Mesenchymal stem cell (in vitro differentiated cells and primary cell): Measurements from ENCODE around the gene FMN2.

ENCODE experiments used
- DNase-seq: peaks from one replicate; pipeline ENCODE4 v3.0.0-alpha.2; 2013
- H2AFZ ChIP-seq: one replicate; pipeline ENCODE4 v1.6.1; 2013; ENCODE audit warnings: low read depth, mild to moderate bottlenecking, control low read depth, inconsistent platforms, low read length, moderate library complexity
- H2AK5ac ChIP-seq: 2 replicates; pipeline ENCODE4 v1.6.1; 2013; ENCODE audit warnings: low read length, moderate library complexity, mild to moderate bottlenecking, inconsistent platforms; ENCODE audit not compliant: severe bottlenecking
- H2BK120ac ChIP-seq: one replicate; pipeline ENCODE4 v1.6.1; 2013; ENCODE audit warnings: low read depth, mild to moderate bottlenecking, inconsistent platforms, low read length, moderate library complexity
- H2BK12ac ChIP-seq, 2 experiments: one replicate each; pipeline ENCODE4 v1.6.1; 2013; ENCODE audit warnings: inconsistent platforms in 2 of 2, low read length in 2 of 2, mild to moderate bottlenecking in 2 of 2, moderate library complexity in 2 of 2, control low read depth in 1 of 2
- H2BK15ac ChIP-seq: one replicate; pipeline ENCODE4 v1.6.1; 2013; ENCODE audit warnings: mild to moderate bottlenecking, low read depth, inconsistent platforms; ENCODE audit not compliant: poor library complexity, severe bottlenecking
- H2BK5ac ChIP-seq: 2 replicates; pipeline ENCODE4 v1.6.1; 2013; ENCODE audit warnings: low read depth, mild to moderate bottlenecking, low read length, control low read depth, inconsistent platforms; ENCODE audit not compliant: poor library complexity, severe bottlenecking
- H3K14ac ChIP-seq, 2 experiments: one replicate each; pipeline ENCODE4 v1.6.1; 2013; ENCODE audit warnings: inconsistent platforms in 2 of 2, low read length in 2 of 2, control low read depth in 1 of 2, mild to moderate bottlenecking in 1 of 2, moderate library complexity in 1 of 2
- H3K18ac ChIP-seq, 2 experiments: one replicate each; pipeline ENCODE4 v1.6.1; 2013; ENCODE audit warnings: inconsistent platforms in 2 of 2, low read length in 2 of 2, control low read depth in 1 of 2, low read depth in 1 of 2, mild to moderate bottlenecking in 1 of 2
- H3K23ac ChIP-seq, 2 experiments: one replicate each; pipeline ENCODE4 v1.6.1; 2013; ENCODE audit warnings: inconsistent platforms in 2 of 2, low read length in 2 of 2, mild to moderate bottlenecking in 2 of 2, moderate library complexity in 2 of 2, control low read depth in 1 of 2
- H3K27ac ChIP-seq: 2 replicates; pipeline ENCODE4 v1.5.1; 2013; ENCODE audit warnings: mild to moderate bottlenecking, moderate library complexity, low read length, control low read depth, inconsistent platforms; ENCODE audit not compliant: poor library complexity, severe bottlenecking
- H3K27me3 ChIP-seq, 2 experiments: 2 replicates each; pipeline versions ENCODE4 v1.6.1 to v1.7.0; 2013; ENCODE audit warnings: low read length in 2 of 2, mild to moderate bottlenecking in 2 of 2, moderate library complexity in 2 of 2, control low read depth in 1 of 2, inconsistent platforms in 1 of 2; ENCODE audit not compliant: control insufficient read depth in 1 of 2, insufficient read depth in 1 of 2
- H3K36me3 ChIP-seq, 2 experiments: 2 replicates each; pipeline versions ENCODE4 v1.6.1 to v1.7.0; 2013; ENCODE audit warnings: low read length in 2 of 2, control low read depth in 1 of 2, inconsistent platforms in 1 of 2, low read depth in 1 of 2, mild to moderate bottlenecking in 1 of 2; ENCODE audit not compliant: insufficient read depth in 2 of 2, control insufficient read depth in 1 of 2
- H3K4ac ChIP-seq, 2 experiments: one replicate each; pipeline ENCODE4 v1.6.1; 2013; ENCODE audit warnings: inconsistent platforms in 2 of 2, low read length in 2 of 2, mild to moderate bottlenecking in 2 of 2, moderate library complexity in 2 of 2, control low read depth in 1 of 2, low read depth in 1 of 2
- H3K4me1 ChIP-seq: 2 replicates; pipeline ENCODE4 v1.6.1; 2013; ENCODE audit warnings: low read depth, low read length, control low read depth; ENCODE audit not compliant: control insufficient read depth, insufficient read depth
- H3K4me2 ChIP-seq: 2 replicates; pipeline ENCODE4 v1.6.1; 2013; ENCODE audit warnings: low read length, mild to moderate bottlenecking, inconsistent platforms; ENCODE audit not compliant: poor library complexity, severe bottlenecking
- H3K4me3 ChIP-seq, 2 experiments: 2 replicates each; pipeline versions ENCODE4 v1.5.1 to v1.7.0; 2013; ENCODE audit warnings: low read length in 2 of 2, mild to moderate bottlenecking in 2 of 2, control low read depth in 1 of 2, low read depth in 1 of 2; ENCODE audit not compliant: insufficient read depth in 1 of 2
- H3K79me1 ChIP-seq: replicated peaks from 2 replicates; pipeline ENCODE4 v1.6.1; 2013; ENCODE audit warnings: mild to moderate bottlenecking, control low read depth, low read length, inconsistent platforms; ENCODE audit not compliant: poor library complexity, severe bottlenecking
- H3K9ac ChIP-seq: 2 replicates; pipeline ENCODE4 v1.7.0; 2013; ENCODE audit warnings: mild to moderate bottlenecking, low read length, moderate library complexity
- H3K9me3 ChIP-seq: 2 replicates; pipeline ENCODE4 v1.7.0; 2013; ENCODE audit warnings: mild to moderate bottlenecking, low read length; ENCODE audit not compliant: control insufficient read depth
- H4K8ac ChIP-seq: one replicate; pipeline ENCODE4 v1.6.1; 2013; ENCODE audit warnings: inconsistent platforms, mild to moderate bottlenecking, low read length, moderate library complexity
- H4K91ac ChIP-seq: one replicate; pipeline ENCODE4 v1.6.1; 2013; ENCODE audit warnings: mild to moderate bottlenecking, low read length, inconsistent platforms
- WGBS: methylation state at CpG from one replicate; pipeline ENCODE4 v1.1.7; 2013; ENCODE audit warnings: mixed read lengths; 5-methylcytosine and 5-hydroxymethylcytosine counted together

The FMN2 gene

DNA sequence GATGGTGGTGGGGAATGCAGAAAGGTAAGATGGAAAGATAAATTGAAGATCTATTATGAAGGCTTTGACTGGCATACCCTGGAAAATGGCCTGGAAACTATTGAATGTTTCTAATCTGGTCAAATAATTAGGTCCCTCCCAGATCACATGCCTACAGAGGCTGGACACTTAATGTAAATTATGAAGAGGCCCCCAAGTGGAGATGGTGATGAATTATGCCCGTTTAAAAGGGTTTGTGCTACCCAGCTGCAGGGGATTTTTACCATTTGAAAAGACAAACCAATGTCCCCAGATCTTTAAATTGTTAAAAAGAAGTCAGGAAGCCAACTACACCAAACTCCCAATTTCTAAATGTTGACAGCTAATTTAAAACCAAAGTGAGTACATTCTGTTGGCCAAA lies 35.7 kb upstream of the FMN2 start:
- Histone ChIP-seq H2BK15ac (no peak overlapping the region), H3K4me3 (no peak overlapping the region), H2AFZ (no peak overlapping the region), H3K79me1 (no peaks in the 10 kb centered on the region), H4K91ac (no peak overlapping the region), H3K14ac (no peak overlapping the region), H3K4ac (no peak overlapping the region), H4K8ac (no peak overlapping the region), H3K9me3 (no peaks in the 10 kb centered on the region), H2BK5ac (no peak overlapping the region), H3K4me2 (no peak overlapping the region), H2BK120ac (no peak overlapping the region), H3K36me3 (no peaks in the 10 kb centered on the region), H3K27ac (no peak overlapping the region), H3K4me1 (no peaks in the 10 kb centered on the region), H2BK12ac (no peak overlapping the region), H3K23ac (no peak overlapping the region), H3K27me3 (no peaks in the 10 kb centered on the region), H3K9ac (no peak overlapping the region), H3K18ac (no peak overlapping the region), H2AK5ac (no peak overlapping the region)
- DNase-seq: no peak
- no CpG with 5 or more reads among the region's 1 CpG for WGBS

DNA sequence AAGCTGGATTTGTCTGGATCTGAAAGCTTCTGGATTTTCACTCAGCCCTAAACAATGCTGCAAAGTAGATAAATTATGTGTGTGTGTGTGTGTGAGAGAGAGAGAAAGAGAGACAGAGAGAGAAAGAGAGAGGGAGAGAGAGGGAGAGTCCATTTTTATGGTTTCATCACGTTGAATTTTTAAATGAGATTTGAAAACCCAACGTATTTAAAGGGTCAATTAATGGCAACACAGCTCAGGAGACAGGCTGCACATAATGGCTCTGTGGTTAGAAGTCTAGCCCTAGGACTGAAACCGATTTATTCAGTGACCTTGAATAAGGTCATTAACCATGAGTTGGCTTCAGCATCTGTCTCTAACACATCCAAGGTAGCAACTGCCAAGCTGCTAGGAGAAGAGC lies 35.3 kb upstream of the FMN2 start:
- 41% methylated on average over 3 of the region's 3 CpGs for WGBS
- no peak overlapping the region for H3K18ac ChIP-seq
- no peak overlapping the region for H2AK5ac ChIP-seq
- H2BK12ac ChIP-seq: no peak overlapping the region
- H3K9ac ChIP-seq: no peak overlapping the region
- H3K4me1 ChIP-seq: no peaks in the 10 kb centered on the region
- no peak overlapping the region for H4K8ac ChIP-seq
- H3K4ac ChIP-seq: no peak overlapping the region
- H2AFZ ChIP-seq: no peak overlapping the region
- H2BK120ac ChIP-seq: no peak overlapping the region
- no peak overlapping the region for H4K91ac ChIP-seq
- no peak overlapping the region for H3K27ac ChIP-seq
- no peak overlapping the region for H2BK5ac ChIP-seq
- H3K27me3 ChIP-seq: no peaks in the 10 kb centered on the region
- DNase-seq: no peak
- no peak overlapping the region for H3K14ac ChIP-seq
- H2BK15ac ChIP-seq: no peak overlapping the region
- no peaks in the 10 kb centered on the region for H3K79me1 ChIP-seq
- no peak overlapping the region for H3K4me3 ChIP-seq
- no peak overlapping the region for H3K23ac ChIP-seq
- H3K36me3 ChIP-seq: no peaks in the 10 kb centered on the region
- H3K9me3 ChIP-seq: no peaks in the 10 kb centered on the region
- H3K4me2 ChIP-seq: no peak overlapping the region

DNA sequence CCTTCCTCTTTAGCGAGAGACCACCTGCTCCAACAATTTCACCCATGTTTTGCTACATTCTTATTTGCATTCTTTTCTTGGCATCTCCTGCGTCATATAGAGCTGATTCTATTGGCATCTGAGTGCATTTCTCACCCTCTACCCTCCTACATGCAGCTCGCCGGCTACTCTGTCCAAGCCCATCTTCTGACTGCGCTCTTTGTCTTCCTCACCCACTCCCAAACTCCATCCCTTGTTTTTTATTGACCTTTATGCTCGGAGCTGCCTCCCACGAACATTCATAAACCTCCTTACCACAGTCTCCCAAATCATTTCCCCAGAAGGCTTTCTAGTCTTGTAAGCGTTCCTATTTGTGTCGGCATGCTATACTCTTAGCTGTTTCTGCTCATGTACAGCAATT lies 33.6 kb upstream of the FMN2 start:
- H3K36me3 ChIP-seq: no peaks in the 10 kb centered on the region
- no peak overlapping the region for H2AFZ ChIP-seq
- H3K4ac ChIP-seq: no peak overlapping the region

DNA sequence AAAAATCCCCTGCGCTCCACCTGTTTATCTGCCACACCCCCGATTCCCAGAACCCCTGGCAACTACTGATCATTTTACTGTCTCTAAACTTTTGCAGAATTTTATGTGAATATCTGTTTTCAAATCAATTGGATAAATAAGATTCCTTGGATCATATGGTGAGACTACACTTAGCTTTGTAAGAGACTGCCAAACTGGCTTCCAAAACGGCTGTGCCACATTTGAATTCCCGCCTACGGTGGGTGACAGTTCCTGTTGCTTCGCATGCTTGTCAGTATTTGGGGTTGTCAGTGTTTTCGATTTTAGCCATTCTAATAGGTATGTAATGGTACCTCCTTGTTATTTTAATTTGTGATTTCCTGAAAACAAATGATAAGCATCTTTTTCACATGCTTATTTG lies 22.7 kb upstream of the FMN2 start:
- no peak overlapping the region for H3K4me2 ChIP-seq
- no peak overlapping the region for H2BK5ac ChIP-seq
- no peaks in the 10 kb centered on the region for H3K36me3 ChIP-seq
- no peaks in the 10 kb centered on the region for H3K27me3 ChIP-seq
- H3K14ac ChIP-seq: no peak overlapping the region
- no peak for DNase-seq
- H2BK15ac ChIP-seq: no peak overlapping the region
- H3K4me3 ChIP-seq: no peak overlapping the region
- H2BK12ac ChIP-seq: no peak overlapping the region
- no peak overlapping the region for H3K27ac ChIP-seq
- H2AFZ ChIP-seq: no peak overlapping the region
- H3K79me1 ChIP-seq: no peaks in the 10 kb centered on the region
- H3K4me1 ChIP-seq: no peaks in the 10 kb centered on the region
- H2BK120ac ChIP-seq: no peak overlapping the region
- no peaks in the 10 kb centered on the region for H3K9me3 ChIP-seq
- no peak overlapping the region for H3K18ac ChIP-seq
- H4K8ac ChIP-seq: no peak overlapping the region
- H3K9ac ChIP-seq: no peak overlapping the region
- no peak overlapping the region for H3K4ac ChIP-seq
- no peak overlapping the region for H4K91ac ChIP-seq
- no peak overlapping the region for H2AK5ac ChIP-seq
- 86% methylated on average over 3 of the region's 7 CpGs for WGBS
- no peak overlapping the region for H3K23ac ChIP-seq

More for the DNA sequence above, 33.6 kb upstream of the FMN2 start:
- Histone ChIP-seq H3K79me1 (no peaks in the 10 kb centered on the region), H2BK5ac (no peak overlapping the region), H3K14ac (no peak overlapping the region), H3K23ac (no peak overlapping the region), H3K27ac (no peak overlapping the region), H3K4me3 (no peak overlapping the region), H3K9ac (no peak overlapping the region), H3K9me3 (no peaks in the 10 kb centered on the region), H4K91ac (no peak overlapping the region), H2BK120ac (no peak overlapping the region), H3K27me3 (no peaks in the 10 kb centered on the region), H4K8ac (no peak overlapping the region), H2AK5ac (no peak overlapping the region), H2BK15ac (no peak overlapping the region), H2BK12ac (no peak overlapping the region), H3K4me2 (no peak overlapping the region), H3K4me1 (no peaks in the 10 kb centered on the region), H3K18ac (no peak overlapping the region)
- DNase-seq: no peak
- 91% methylated on average over 9 of the region's 9 CpGs for WGBS
